Fibroblast of skin of right biceps (primary cell): ENCODE results near the gene ALG2.
"Not testable (repeated sequence)": the region's sequence is repeated elsewhere in the genome, so short reads cannot be mapped to it uniquely, and the experiment has no call there.

Experiments used
- DNase-seq: peaks from one replicate; pipeline ENCODE4 v3.0.0-alpha.2; 2013

The ALG2 gene

DNA sequence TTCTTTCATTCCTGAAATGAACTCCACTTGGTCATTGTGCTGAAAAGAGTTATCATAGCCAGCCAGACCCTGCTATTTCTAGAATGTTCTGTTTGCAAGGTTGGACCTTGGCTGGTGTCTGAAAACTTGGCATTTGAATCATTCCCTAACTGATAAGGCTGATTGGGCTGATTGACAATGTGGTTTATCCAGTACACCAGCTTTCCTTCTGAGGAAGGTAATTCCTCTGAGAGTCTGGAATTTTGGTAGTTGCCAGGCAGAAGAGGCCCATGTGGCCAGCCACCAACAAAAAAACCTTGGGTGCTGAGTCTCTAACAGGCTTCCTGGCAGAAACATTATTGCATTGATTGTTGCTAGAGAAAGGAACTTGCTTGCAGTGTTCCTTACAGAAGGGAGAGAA is 15.6 kb upstream of the ALG2 start:
- no peak for DNase-seq

- DNase-seq: no peak
Measured at GRCh38 chr9:99235926-99236634, 14.3 kb upstream of the ALG2 start.

DNA sequence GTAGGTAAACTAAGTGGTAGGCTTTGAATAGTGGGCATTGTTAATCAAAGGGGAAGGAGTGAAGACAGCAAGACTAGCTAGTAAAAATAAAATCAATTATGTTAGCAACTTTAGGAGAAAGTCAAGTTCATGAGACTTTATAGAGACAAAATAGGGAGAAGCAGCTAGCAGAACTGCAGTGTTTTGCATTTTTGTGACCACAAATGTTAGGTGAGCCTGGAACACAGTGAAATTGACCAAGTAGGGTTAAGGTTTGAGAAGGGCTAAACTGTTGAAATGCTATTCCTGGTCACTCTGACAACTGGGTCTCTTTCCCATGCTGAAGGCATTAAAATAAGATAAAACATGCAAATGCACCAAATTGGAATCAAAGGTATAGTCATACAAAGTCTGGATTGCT is 13.3 kb upstream of the ALG2 start:
- DNase-seq: no peak

- no peak for DNase-seq
Measured at GRCh38 chr9:99234618-99235017, 12.9 kb upstream of the ALG2 start.

DNA sequence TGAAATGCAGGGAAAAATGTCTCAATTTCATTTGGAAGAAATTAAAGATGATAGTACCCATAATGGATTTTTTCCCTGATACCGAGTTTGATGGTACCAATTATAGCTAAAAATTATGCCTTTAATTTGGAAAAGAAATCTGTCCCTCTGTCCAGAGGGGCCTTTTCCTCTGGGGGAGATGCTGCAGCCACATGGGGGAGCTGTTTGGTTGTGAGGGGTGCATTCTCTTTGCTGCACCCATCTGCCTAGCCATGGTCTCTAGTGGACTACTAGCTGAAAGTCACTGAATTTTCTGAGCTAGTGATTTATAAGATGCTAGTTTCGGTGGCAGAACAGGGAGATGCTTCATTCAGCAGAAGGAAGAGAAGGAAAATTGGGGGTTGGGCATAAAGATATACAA is 10.0 kb upstream of the ALG2 start:
- peak; percentile 14 for DNase-seq

- no peak for DNase-seq
Measured at GRCh38 chr9:99230206-99230605, 8.5 kb upstream of the ALG2 start.

DNA sequence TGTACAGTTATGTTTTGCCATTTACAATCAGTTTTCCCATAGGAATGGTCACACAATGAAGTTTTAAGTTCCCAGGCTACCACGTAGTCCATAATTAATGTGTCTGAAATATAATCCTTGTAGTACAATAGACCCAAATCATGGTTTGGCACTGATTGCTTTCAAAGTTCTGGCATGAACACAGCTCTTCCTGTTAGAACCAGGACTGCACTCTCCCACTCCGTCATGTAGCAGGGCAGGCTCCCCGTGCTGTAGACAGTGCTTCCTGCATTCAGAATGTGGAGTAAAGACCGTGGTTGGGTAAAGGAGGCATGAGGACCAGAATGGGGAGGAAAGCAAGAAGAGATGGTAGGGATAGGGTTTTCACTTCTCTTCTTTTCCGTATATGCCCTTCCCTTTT is 4.3 kb upstream of the ALG2 start:
- DNase-seq: no peak

DNA sequence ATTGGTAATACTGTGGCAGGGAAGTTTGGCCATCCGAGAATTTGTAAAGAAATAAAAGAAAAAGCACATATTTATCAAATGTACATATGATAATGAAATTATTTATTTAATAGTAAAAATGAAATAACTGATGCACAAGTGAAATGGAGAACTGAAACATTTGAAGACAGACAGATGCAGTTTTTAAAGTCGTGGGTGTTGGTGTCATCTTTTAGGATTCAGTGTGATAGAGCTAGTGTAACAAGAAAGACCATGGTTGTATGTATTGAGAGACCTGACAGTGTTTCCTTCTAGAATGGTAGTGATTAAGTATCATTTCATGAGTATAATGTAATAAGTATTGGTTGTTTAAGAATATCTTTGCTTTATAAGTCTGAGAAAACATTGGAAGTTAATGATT is 2.7 kb upstream of the ALG2 start:
- no peak for DNase-seq

GRCh38 chr9:99222416-99223270 is 901 bp upstream of the ALG2 start:
- peak; percentile 36 for DNase-seq

DNA sequence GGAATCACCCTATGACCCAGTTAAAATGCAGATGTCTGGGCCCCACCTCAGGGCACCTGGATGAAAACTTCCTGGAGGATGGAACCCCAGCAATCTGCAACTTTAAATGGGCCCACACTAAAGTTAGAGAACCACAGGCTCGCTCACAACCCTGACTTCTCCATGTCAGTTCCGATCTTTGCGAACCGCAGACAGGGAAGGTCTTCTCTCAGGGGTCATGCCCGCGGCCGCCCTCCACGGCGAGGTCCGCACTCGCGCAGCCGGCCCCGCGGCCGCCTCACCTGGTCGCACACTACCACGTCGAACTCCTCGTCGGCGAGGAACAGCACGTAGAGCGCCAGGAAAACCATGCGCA is 499 bp downstream of the ALG2 start:
- no peak for DNase-seq

DNA sequence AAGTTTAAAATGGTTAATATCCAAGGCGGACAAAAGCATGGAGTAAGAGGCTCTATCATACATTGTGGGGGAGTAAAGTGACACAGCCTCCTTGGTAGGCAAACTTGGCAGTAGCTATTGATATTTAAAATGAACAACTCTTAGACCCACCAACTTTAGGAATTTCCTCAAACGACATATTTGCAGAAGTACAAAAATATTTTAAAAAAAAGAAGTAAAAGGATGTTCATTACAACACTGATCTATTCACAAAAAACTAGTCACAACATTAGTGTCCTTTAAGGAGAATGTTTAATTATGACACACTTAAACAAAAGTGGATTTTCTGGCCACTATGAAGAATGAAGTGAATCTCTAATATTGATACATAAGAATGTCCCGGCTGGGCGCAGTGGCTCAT is 1.7 kb downstream of the ALG2 start:
- DNase-seq: no peak

- DNase-seq: no peak
Measured at GRCh38 chr9:99216073-99216472, 5.7 kb downstream of the ALG2 start.

GRCh38 chr9:99213197-99213596 is 8.5 kb downstream of the ALG2 start:
- no peak for DNase-seq

DNA sequence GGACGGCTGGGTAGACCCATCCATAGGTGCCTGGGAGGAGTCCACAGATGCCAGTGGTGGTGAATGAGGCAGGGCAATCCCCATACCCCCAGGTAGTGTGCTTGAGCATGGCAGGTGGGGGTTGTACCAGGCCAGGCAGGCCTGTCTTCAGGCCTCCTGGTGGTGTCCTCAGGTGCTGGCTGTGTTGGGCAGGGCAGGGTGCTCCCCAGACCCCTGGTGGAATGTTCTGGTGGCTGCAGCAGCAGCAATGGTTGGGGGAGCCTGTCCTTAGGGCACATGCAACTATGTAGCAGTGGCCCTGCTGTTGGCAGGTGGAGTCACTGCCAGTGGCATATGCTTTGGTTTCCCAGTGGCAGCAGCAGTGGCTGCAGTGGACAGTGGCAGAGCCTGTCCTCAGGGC is 10.0 kb downstream of the ALG2 start:
- DNase-seq: no peak

DNA sequence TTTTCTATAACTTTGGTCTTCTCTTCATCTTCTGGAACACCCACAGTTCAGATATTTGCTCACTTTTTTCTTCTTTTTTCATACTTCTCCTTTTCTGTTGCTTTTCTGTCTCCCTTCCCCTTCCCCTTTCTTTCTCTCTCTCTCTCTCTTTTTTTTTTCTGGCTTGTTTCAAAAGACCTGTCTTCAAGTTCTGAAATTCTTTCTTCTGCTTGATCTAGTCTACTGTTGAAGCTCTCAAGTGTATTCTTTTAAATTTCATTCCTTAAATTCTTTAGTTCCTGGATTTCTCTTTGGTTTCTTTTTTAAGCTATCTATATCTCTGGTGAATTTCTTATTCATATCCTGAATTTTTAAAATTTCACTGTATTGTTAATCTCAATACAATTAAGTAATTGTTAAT is 11.2 kb downstream of the ALG2 start:
- no peak for DNase-seq

DNA sequence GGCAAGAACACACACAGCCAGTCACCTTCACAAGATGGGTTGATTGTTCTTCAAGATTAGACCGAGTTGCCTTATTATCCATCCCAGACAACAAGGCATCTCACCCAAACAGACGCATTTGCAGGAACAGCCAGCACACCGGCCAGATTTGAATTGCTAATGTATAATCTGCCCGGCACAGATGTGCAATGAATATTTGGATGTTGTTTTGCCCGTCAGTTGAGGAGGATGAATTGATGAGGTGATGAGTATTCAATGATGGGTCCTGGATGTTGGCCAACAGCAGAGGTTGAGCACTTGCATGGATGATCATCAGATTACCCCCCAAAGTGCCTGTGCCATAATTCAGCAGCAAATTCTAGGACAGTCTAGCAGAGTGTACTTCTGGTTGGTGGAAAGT is 20.1 kb downstream of the ALG2 start:
- DNase-seq: no peak

- DNase-seq: no peak
Measured at GRCh38 chr9:99199938-99200539, 21.7 kb downstream of the ALG2 start.

DNA sequence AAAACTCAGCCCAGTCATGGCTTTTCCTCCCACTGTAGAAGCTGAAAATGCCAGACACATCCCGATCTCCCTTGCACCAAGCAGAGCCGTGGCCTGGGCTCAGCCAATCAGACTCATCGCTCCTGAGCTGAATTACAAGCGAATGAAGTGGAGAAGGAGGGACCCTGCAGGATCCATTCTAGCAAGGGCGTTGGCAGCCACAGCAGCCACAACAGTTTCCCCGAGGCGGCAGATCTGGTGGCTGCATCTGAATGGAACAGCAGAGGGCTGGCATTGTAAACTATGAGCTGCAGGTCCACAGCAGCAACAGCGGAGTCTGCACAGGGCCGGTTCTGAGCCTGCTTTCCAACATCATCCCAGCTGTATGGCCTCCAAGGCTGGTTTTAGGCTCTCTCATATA is 23.8 kb downstream of the ALG2 start:
- DNase-seq: no peak

- no peak for DNase-seq
Measured at GRCh38 chr9:99197124-99197630, 24.6 kb downstream of the ALG2 start.

DNA sequence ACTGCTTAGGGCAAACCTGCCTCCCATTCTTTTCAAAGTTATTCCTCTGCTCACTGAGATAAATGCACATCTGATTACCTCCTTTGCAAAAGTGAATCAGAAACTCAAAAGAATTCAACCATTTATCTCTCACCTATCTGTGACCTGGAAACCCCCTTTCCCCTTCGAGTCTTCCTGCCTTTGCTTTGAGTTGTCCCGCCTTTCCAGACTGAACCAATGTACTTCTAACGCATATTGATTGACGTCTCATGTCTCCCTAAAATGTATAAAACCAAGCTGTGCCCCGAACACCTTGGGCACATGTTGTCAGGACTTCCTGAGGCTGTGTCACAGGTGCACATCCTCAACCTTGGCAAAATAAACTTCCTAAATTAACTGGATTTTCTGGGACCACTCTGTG is 25.3 kb downstream of the ALG2 start:
- not testable (repeated sequence) for DNase-seq

GRCh38 chr9:99193466-99193821 is 28.3 kb downstream of the ALG2 start:
- DNase-seq: no peak

DNA sequence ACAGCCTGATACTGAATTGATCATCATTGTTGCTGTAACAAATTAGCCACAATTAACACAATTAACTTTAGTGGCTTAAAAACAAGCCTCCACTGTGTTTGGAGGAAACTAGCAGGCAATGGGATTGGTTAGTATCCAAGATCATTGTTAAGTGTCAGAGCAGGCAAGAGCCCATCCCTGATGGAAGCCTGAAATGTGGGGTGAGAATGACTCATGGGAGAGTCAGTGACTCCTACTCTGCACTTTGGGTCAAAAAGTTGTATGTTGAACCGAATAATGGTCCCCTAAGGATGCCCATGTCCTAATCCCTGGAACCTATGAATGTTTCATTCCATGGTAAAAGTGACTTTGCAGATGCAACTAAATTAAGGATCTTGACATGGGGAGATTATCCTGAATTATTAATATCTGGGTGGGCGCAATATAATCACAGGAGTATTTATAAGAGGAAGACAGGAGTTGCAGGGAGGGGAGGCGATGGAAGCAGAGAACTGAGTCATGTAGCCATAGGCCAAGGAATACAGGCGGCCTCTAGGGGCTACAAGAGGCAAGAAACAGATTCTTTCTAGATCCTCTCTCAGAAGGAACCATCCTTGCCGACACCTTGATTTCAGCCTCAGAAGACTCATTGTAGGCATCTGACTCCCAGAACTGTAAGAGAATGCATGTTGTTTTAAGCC is 28.8 kb downstream of the ALG2 start:
- peak; percentile 35 for DNase-seq

- DNase-seq: no peak
Measured at GRCh38 chr9:99190597-99191283, 31.0 kb downstream of the ALG2 start.
